ENCODE results near the gene NR5A2. TPM values are rescaled to one million over a fixed set of nuclear protein-coding genes. Genes with fewer than 3 reads are reported as not detected.

NR5A2 gene
- total and polyA plus RNA-seq, 10 donors, result 0.02 to 0.63 (median 0.10) TPM; not detected in 3

- Histone ChIP-seq H3K9me3 (no peaks in the 10 kb centered on the region), H3K4me1 (no peaks in the 10 kb centered on the region), H3K27me3 (replicated peaks in 1 of 7) (peaks cover 2 to 38% (median 18%) of the 10 kb centered on the region in 7 donors), H3K27ac (no peak overlapping the region), H3K4me3 (no peak overlapping the region), H3K36me3 (no peaks in the 10 kb centered on the region)
- 77 to 87% (median 85%) methylated on average over 7 of the region's 7 CpGs for WGBS, 5 donors
- DNase-seq, result no peak
- intact Hi-C loops (cut with DNase I; ENCODE audit: low total_unique reads), result no loop called here
- TF ChIP-seq POLR2A (IDR thresholded peaks at IDR 0.05) (no peak), CTCF (IDR thresholded peaks at IDR 0.05 in 8 of 11, conservative IDR thresholded peaks at IDR 0.05 in 3 of 11) (no peak), POLR2AphosphoS5 (IDR thresholded peaks at IDR 0.05) (no peak)
These were observed 22.3 kb downstream of the NR5A2 start for GRCh38 chr1:200049810-200050209.

GRCh38 chr1:200051620-200052019 lies 24.1 kb downstream of the NR5A2 start:
- H3K27ac ChIP-seq, result no peak overlapping the region
- H3K36me3 ChIP-seq, result no peaks in the 10 kb centered on the region
- H3K4me1 ChIP-seq, result no peaks in the 10 kb centered on the region
- H3K4me3 ChIP-seq, result no peak overlapping the region
- DNase-seq, result no peak
- no peaks in the 10 kb centered on the region for H3K9me3 ChIP-seq
- 92 to 97% (median 95%) methylated on average over 4 of the region's 4 CpGs for WGBS, 5 donors
- intact Hi-C loops (cut with DNase I; ENCODE audit: low total_unique reads), result no loop called here
- H3K27me3 ChIP-seq (replicated peaks in 1 of 7), result peaks cover 0 to 20% (median under 1%) of the 10 kb centered on the region in 7 donors
- TF ChIP-seq POLR2AphosphoS5 (IDR thresholded peaks at IDR 0.05) (no peak), CTCF (IDR thresholded peaks at IDR 0.05 in 8 of 11, conservative IDR thresholded peaks at IDR 0.05 in 3 of 11) (no peak), POLR2A (IDR thresholded peaks at IDR 0.05) (no peak)

- Histone ChIP-seq H3K4me1 (no peaks in the 10 kb centered on the region), H3K9me3 (no peaks in the 10 kb centered on the region), H3K27me3 (replicated peaks in 1 of 7) (peaks cover 0 to 17% (median 0%) of the 10 kb centered on the region in 7 donors), H3K36me3 (no peaks in the 10 kb centered on the region), H3K4me3 (no peak overlapping the region), H3K27ac (no peak overlapping the region)
- intact Hi-C loops (cut with DNase I; ENCODE audit: low total_unique reads), result no loop called here
- WGBS, 5 donors, result 64 to 82% (median 71%) methylated on average over 2 of the region's 2 CpGs
- TF ChIP-seq POLR2AphosphoS5 (IDR thresholded peaks at IDR 0.05), result no peak
- no peak for DNase-seq
These were observed 25.6 kb downstream of the NR5A2 start for GRCh38 chr1:200053091-200053490.

- intact Hi-C loops (cut with DNase I; ENCODE audit: low total_unique reads), result no loop called here
- no peak overlapping the region for H3K4me3 ChIP-seq
- no peak for DNase-seq
- WGBS, 5 donors, result 80 to 93% (median 85%) methylated on average over 8 of the region's 8 CpGs
- H3K9me3 ChIP-seq, result no peaks in the 10 kb centered on the region
- H3K27me3 ChIP-seq (replicated peaks in 1 of 7), result peaks cover 0 to 22% (median 0%) of the 10 kb centered on the region in 7 donors
- H3K36me3 ChIP-seq, result no peaks in the 10 kb centered on the region
- H3K4me1 ChIP-seq, result no peaks in the 10 kb centered on the region
- no peak overlapping the region for H3K27ac ChIP-seq
- TF ChIP-seq POLR2AphosphoS5 (IDR thresholded peaks at IDR 0.05) (no peak), CTCF (IDR thresholded peaks at IDR 0.05 in 8 of 11, conservative IDR thresholded peaks at IDR 0.05 in 3 of 11) (no peak), POLR2A (IDR thresholded peaks at IDR 0.05) (no peak)
These were observed 26.1 kb downstream of the NR5A2 start for GRCh38 chr1:200053646-200054045.

GRCh38 chr1:200058341-200058740 lies 30.8 kb downstream of the NR5A2 start:
- WGBS, 5 donors, result 92 to 95% (median 94%) methylated on average over 15 of the region's 15 CpGs
- H3K4me3 ChIP-seq, result no peak overlapping the region
- TF ChIP-seq POLR2AphosphoS5 (IDR thresholded peaks at IDR 0.05) (no peak), CTCF (IDR thresholded peaks at IDR 0.05 in 8 of 11, conservative IDR thresholded peaks at IDR 0.05 in 3 of 11) (no peak), POLR2A (IDR thresholded peaks at IDR 0.05) (no peak)
- peaks cover 0 to 54% (median 4%) of the 10 kb centered on the region in 7 donors for H3K27me3 ChIP-seq (replicated peaks in 1 of 7)
- no peak overlapping the region for H3K27ac ChIP-seq
- no peaks in the 10 kb centered on the region for H3K36me3 ChIP-seq
- no peak for DNase-seq
- no peaks in the 10 kb centered on the region for H3K4me1 ChIP-seq
- H3K9me3 ChIP-seq, result no peaks in the 10 kb centered on the region
- intact Hi-C loops (cut with DNase I; ENCODE audit: low total_unique reads), result no loop called here
